Stimulated activated naive CD4-positive, alpha-beta T cell (primary cell): ENCODE data around the gene DIAPH1.

Experiments used
- DNase-seq, 6 experiments: peaks; one replicate each; lab custom pipeline; 2025; lab: John Stamatoyannopoulos, UW

DIAPH1 gene

DNA sequence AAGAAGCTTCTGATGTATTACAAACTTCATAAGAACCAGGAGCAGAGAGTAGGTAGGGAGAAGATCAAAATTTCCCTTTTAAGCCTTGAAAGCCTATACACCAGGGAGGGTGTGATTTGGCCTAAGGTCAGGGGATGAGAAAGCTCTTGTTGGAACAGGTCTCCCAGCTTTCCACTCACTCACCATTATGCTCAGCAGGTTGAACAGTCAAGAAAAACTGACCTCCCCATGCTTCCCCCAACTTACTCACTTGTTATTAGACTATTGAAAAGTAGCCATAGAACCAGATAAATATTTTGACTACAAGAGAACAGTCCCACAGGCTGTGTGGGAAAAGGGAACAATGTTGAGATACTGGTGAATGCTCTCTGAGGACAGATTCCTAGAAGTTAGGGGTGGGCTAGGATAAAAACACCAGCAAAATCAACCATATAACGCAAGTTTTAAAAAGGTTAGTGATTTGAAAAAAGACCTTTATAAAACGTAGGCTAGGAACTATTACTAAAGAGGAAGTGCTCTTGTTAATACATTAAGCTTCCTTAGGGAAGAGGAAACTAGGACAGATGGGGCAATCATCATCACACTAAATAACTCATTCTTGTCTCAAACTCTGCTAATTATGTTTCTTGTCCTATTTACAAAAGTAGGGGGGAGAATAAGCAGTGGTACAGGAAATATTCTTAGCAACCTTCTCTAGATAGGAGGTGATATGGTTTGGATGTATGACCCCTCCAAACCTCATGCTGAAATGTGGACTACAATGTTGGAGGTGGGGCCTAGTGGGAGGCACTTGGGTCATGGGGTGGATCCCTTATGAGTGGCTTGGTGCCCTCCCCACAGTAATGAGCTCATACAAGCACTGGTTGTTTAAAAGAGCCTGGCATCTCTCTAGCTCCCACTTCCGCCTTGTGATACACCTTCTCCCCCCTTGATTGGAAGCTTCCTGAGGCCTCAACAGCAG, 98.9 kb downstream of the DIAPH1 start:
- DNase-seq: no peak

DNA sequence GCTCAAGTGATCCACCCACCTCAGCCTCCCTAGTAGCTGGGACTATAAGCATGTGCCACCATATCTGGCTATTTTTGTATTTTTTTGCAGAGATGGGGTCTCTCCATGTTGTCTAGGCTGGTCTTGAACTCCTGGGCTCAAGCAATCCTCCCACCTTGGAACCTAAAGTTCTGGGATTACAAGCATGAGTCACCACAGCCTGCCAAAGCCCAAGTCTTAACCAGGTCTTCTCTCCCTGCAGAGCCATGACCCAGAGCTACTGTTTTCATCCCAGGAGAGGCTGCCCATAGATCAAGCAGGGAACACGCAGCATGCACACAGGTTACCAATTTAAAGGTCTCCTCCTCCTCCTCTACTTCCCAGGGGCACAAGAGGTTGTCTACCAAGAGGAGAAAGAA, 100.2 kb downstream of the DIAPH1 start:
- DNase-seq: no peak

DNA sequence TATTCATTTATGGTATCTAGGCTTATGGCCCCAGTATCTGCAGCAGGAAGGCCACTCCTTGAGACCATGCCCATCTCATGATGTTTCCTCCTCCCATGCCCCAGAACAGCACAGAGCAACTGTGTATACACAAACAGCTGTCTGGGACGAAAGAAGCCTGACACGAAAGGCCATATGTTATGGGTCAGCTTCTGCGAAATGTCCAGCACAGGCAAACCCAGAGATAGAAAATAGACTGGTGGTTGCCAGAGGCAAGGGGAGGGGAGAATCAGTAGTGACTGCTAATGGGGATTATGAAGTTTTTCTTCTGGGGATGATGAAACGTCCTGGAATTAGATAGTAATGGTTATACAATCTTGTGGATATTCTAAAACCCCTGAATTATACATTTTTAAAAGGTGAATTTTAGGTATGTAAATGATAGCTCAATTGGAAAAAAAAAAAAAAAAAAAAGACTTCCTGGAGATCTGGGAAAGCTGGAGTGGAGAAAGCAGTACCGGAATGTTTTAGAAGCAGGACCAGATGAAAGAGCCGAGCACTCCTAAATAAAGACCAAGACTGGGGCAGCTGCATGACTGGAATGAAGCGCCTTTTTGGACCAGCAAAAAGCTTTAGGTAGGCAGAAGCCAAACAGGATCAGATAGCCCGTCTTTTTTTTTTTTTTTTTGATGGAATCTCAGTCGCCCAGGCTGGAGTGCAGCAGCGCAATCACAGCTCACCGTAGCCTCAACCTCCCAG, 100.8 kb downstream of the DIAPH1 start:
- DNase-seq: no peak

DNA sequence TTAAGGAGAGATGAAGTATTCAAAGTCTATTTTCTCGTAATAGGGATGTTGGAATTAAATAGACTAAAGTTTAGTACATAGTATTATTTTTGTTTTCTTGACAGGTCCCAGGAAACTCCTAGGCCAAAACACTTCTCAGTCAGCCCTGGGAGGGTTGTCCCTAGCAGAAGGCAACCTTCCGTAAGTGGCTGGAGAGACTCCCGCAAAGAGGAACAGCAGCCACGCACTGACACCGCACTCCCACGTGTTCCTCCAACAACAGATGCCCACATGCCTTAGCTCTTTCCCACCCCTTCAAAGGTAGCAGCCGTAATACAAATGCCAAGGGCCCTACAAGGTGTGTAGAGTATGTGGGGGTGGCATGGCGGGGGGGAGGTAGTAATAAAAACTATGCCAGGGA, 101.5 kb downstream of the DIAPH1 start:
- DNase-seq: no peak

DNA sequence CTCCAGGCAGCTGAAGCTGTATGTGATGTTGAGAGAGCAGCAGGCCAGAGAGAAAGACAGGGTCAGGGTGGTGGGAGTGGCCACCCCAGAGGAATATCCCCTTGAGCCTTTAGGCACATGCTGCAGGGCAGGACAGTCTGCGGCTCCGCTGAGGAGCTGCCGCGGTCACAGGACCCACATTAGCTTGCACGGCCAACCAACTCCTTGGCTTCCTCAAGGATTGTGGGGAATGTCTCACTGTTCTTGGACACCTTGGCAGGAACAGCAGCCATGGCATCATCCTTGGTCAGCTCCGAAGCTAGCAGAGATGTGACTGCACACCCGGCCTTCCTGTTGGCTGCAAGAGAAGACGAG, 102.2 kb downstream of the DIAPH1 start:
- DNase-seq: no peak

DNA sequence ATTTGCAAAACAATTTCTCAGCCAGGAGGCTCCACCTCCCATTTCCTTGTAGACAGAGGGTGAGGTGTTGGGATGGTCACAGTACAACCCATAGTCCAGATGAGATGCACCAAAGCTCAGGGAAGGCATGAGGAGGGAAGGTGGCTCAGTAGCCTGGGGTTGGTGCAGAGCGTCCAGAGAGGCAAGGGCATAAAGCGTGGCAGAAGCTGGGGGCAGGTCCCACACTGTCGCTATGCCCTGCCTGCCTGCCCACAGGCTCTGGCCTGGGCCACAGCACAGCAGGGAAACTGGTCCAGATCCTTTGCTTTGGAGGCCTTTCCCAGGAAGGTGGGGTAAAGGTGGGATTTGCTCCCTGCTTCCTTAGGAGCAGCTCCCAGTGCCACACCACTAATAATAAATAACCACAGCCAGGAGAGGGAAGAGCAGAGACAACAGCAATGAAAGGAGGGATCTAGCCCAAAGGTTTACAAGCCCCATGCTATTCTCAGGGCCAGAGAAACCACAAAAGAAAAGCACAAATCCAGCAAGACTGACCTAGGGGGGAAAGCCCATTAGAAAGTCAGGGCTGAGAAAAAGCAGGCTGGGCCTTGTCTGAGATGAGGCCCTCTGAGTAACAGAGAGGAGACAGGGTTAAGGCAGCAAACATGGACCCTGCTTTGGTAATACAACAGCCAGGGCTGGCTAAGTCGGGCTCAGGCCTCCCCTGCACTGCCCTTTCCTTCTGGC, 102.7 kb downstream of the DIAPH1 start:
- no peak for DNase-seq

DNA sequence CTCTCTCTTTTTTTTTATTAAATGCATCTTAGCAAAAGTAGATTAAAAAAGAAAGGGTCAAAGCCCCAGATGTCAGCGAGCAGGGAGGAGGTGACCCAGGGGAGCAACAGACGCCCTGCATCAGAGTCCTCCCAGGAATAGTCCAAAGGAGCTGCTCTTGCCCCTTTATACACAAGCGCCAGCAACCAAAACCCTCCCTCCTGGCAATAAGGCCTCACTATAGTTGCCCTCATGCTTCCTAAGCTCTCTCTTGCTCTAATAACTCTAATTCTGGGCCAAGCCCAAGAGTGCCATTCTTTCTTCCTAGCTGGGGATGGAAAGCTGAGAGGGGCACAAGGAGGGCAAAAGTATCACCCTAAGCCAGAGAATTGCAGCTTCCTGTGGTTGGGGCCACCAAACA, 103.7 kb downstream of the DIAPH1 start:
- no peak for DNase-seq

DNA sequence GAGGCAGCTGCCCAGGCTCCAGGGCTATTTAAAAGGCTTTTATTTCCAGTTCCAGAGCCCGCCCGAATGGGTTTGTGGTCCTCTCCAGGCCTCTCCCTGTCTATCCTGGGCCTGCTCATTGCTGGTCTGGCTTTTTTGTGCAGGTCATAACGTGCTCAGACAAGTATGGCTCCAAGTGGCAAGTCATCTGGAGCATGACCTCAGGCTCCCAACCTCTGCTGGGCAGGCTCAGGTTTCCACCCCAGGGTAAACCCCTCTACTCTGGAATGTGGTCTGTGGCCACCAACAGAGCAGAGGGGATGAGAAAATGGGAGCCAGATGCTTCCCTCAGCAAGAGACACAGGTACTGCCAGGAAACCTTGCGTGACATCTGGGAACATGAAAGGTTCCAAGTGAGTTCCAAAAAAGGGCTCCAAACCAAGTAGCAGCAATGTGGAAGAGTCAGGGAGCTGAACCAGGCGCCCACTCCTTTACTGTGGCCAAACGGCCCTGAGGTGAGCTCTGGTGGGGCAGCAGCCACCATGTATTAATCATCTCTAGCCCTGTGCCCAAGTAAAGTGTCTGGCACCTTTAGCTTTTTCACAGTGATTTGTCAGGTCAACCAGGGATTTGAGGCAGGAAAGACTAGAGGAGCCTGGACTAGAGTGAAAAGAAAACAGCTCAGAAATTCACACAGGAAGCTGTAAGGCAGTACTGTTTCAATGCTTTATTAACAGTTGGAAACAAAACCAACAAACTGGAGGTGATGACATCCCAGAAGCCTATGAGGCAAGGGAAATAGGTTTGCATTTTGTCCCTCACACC, 104.3 kb downstream of the DIAPH1 start:
- DNase-seq: no peak

DNA sequence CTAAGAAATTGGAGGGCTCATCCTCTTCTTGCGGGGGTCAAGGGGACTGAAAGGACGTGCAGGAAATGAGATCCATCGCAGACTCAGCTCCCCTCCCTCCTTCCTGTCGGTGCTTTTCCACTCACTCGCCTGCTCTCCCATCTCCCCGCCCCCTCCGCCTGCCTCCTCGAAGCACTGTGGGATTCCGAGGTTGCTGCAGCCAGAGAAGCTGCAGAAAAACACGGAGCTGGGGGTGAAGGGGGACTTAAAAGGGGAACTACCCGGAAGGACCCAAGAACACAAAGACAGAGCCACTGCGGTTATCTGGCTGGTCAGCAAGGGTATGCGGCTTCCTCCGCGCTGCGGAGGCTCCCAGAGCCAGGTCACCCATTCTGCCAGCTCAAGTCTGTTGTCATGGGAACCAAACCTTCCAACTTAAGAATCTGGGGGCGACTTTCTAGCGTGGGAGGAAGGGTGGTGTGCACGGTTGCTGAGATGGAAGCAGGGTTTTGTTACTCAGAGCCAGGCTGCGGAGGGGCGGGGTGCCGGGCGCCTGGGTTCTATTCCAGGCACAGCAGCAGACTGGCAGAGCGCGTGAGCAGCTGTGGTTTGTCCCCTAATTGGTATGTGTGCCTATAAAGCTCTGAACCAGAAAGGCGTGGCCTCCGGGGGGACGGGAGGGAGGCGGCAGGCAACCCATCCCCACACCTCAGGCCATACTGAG, 105.0 kb downstream of the DIAPH1 start:
- DNase-seq: peak in 4 of 6 experiments; percentile 5 to 29 (median 22)

DNA sequence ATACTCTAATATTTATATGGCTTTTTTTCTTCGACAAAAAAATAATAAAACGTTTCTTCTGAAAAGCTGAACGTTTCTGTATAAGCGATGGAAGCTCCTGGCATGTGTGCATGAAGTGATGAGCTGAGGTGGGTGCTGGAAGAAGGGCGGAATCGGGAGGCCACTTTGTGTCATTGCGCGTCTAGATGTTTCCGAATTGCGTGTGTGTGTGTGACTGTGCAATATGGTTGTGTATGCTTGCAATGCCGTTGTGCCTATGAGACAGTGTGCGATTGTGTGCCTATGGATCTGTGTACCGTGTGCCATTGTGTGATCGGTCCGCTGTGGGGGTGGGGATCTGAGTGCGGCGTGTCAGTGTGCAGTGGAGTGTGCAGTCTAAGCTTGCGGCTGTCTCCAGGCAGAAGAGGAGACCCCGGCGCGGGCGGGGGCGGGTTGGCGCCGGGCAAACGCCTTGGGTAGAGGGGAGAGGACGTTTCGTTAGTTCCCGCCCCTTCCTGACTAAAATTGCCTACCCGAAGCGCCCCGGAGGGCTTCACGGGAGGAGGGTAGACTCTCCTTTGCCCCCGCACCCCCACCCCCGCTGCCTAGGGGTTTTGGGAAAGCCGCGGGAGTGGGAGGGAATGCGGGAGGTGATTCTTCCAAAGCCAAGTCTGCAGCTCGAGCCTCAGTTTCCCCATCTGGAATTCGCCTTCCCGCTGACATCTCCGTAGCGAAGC, 105.7 kb downstream of the DIAPH1 start:
- peak in 5 of 6 experiments; percentile 18 to 59 (median 35) for DNase-seq

DNA sequence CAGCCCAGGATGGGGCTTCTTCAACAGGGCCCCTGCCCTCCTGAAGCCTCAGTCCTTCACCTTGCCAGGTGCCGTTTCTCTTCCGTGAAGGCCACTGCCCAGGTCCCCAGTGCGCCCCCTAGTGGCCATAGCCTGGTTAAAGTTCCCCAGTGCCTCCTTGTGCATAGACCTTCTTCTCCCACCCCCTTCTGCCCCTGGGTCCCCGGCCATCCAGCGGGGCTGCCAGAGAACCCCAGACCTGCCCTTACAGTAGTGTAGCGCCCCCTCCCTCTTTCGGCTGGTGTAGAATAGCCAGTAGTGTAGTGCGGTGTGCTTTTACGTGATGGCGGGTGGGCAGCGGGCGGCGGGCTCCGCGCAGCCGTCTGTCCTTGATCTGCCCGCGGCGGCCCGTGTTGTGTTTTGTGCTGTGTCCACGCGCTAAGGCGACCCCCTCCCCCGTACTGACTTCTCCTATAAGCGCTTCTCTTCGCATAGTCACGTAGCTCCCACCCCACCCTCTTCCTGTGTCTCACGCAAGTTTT, 106.3 kb downstream of the DIAPH1 start:
- DNase-seq: peak; percentile 44 to 80 (median 70)

DNA sequence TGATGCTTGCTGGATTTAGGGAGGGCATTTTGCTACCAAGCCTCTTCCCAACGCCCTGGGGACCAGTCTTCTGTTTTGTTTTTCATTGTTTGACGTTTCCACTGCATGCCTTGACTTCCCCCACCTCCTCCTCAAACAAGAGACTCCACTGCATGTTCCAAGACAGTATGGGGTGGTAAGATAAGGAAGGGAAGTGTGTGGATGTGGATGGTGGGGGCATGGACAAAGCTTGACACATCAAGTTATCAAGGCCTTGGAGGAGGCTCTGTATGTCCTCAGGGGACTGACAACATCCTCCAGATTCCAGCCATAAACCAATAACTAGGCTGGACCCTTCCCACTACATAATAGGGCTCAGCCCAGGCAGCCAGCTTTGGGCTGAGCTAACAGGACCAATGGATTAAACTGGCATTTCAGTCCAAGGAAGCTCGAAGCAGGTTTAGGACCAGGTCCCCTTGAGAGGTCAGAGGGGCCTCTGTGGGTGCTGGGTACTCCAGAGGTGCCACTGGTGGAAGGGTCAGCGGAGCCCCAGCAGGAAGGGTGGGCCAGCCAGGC, 107.0 kb downstream of the DIAPH1 start:
- DNase-seq: no peak

DNA sequence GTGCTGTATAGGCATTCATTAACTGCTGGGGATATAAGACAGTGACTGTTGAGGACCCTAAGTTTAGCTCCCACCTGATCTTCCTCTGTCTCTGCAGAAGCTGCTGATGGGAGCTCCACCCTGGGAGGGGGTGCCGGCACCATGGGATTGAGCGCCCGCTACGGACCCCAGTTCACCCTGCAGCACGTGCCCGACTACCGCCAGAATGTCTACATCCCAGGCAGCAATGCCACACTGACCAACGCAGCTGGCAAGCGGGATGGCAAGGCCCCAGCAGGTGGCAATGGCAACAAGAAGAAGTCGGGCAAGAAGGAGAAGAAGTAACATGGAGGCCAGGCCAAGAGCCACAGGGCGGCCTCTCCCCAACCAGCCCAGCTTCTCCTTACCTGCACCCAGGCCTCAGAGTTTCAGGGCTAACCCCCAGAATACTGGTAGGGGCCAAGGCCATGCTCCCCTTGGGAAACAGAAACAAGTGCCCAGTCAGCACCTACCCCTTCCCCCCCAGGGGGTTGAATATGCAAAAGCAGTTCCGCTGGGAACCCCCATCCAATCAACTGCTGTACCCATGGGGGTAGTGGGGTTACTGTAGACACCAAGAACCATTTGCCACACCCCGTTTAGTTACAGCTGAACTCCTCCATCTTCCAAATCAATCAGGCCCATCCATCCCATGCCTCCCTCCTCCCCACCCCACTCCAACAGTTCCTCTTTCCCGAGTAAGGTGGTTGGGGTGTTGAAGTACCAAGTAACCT, 107.8 kb downstream of the DIAPH1 start:
- DNase-seq: no peak

DNA sequence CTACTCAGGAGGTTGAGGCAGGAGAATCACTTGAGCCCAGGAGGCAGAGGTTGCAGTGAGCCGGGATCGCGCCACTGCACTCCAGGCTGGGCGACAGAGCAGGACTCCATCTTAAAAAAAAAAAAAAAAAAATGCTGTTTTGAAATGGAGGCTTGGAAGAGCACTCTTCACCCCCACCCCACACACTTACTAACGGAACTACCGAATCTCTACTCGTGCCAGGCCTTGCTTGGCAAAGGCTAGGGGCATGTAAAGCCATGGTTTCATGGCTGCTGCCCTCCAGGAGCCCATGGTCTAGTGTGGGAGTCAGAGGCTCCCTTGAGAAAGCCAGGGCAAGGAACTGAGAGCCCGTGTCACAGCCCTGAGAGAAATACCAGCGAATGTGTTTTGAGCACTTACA, 108.6 kb downstream of the DIAPH1 start:
- DNase-seq: no peak

DNA sequence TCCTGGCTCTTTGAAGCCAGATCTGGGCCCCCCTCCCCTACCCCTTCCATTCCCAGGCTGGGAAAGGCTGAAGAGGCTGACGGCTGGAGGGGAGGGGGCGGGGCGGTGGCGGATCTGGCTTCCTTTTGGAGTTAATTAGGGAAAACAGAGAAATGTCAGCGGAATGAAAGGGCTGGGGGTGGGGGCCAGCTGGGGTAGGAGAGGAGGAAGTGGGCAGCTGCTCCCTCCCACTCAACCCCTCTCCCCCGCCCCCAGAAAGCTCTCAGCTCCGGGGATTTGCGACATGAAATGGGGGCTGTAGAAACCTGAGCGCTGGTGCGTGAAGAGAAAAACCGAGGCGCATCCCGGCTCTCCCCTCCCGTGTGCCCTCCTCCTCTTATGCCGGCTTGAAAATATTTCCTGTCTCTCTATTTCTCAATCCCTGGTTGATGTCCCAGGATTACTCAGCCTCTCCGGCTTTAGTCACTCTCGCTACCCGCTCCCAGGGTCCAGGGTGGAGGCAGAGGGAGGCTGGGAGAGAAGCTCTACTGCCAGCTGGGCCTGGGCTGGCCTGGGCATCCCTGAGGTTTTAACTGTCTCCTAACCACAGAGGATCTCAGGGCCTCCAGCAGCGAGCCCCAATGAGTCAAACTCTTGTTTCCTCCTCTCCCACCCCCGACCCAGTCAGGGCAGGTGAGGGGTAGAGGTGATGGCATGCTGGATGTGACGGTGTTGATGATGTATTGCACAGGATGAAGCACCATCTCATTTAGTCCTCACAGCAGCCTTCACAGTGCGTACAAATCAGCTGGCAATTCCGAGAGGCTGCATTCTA, 109.8 kb downstream of the DIAPH1 start:
- no peak for DNase-seq

DNA sequence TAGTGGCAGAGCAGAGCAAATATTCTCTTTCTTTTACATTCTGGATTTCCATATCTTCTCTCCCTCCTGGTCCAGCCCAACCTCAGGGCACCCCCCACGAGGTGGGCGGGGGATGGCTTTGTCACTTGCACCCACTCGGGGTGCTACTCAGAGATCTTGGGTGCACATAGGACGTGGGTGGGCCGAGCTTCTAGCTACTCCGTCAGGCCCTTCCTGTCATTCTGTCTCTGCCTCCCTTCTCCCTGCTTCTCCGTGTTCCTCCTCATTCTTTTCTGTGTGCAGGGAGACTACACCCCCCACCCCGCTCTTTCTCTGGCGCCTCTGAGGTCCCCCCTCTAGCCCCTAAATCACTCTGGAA, 110.4 kb downstream of the DIAPH1 start:
- no peak for DNase-seq

DNA sequence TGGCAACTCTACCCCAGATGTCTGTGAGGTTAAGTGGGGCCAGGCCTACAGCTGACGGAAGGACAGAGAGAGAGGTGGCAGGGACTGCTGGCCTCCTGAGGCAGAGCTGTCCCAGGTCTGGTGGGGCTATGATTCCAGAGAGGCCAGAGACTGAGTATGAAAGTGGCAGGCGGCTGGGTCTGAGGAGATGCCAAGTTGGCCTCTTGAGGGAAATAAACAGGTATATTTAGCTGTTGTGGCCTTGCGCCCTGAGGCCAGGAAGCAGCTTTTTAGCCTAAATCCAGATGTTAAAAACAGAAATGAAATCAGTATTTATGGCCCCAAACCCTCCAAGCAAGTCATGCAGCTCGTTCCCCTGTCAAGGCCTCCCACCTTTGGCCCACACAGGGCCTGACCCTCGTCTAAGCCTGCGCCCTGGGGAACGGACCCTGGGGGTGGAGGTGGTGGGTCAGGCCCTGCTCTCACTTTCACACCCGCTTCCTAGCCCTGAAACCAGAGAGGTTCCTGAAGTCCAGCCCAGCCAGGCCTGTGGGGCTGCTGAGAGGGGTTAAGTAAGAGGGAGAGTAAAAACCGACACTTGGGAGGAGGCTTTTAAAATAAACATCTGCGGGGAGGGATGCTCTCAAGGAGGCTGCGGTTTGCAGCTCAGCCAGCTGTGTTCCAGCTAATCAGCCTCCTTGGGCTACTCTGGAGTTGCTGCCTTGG, 111.3 kb downstream of the DIAPH1 start:
- no peak for DNase-seq
